ENCODE data around the gene ARHGEF26. TPM values are rescaled to one million over a fixed set of nuclear protein-coding genes. Genes with fewer than 3 reads are reported as not detected.
A peak's percentile ranks its signal among the peaks of the same experiment; 100 is the strongest.

ARHGEF26 gene
- total RNA-seq, 1 donor: 1.7 TPM

DNA sequence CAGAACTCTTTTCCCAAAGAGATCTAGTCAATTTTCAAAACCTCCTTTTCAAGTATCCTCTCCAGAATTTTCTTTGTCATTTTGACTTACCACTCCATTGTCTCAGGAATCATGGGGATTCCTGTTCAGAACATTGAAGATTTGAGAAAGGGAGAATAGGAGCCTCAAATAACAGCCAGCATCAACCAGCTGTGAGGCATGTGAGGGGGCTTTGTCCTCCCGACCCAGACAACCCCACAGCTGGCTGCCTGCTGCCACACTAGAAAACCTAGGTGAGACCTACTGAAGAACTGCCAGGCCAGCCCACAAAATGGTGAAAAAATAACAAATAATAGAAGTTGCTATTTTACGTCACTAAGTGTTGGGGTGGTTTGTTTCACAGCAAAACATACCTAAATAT is 5.9 kb upstream of the ARHGEF26 start:
- DNase-seq (ENCODE audit: low read depth): no peak
- no peak overlapping the region for H3K4me3 ChIP-seq (ENCODE audit: low read depth, low read length)
- TF ChIP-seq, protein P1, sequence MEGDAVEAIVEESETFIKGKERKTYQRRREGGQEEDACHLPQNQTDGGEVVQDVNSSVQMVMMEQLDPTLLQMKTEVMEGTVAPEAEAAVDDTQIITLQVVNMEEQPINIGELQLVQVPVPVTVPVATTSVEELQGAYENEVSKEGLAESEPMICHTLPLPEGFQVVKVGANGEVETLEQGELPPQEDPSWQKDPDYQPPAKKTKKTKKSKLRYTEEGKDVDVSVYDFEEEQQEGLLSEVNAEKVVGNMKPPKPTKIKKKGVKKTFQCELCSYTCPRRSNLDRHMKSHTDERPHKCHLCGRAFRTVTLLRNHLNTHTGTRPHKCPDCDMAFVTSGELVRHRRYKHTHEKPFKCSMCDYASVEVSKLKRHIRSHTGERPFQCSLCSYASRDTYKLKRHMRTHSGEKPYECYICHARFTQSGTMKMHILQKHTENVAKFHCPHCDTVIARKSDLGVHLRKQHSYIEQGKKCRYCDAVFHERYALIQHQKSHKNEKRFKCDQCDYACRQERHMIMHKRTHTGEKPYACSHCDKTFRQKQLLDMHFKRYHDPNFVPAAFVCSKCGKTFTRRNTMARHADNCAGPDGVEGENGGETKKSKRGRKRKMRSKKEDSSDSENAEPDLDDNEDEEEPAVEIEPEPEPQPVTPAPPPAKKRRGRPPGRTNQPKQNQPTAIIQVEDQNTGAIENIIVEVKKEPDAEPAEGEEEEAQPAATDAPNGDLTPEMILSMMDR (IDR thresholded peaks at IDR 0.05; ENCODE audit: insufficient read depth, low read depth, low read length): no peak

DNA sequence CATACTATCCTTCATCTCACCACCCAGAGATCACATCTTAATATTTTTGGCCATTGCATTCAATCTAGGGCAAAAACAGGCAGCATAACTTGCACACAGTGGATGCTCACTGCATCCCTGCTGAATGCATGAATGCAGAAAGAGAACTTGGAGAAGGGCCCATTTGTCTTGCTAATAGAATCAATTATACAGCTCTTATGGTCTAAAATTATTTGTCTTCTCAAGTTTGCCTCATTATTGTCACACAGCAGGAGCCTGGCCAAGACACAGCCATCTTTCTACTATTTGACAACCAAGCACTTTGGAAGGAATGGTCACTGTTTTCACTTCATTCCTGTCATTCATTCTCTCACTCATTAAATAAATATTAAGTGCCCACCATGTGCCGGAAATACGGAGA is 1.2 kb upstream of the ARHGEF26 start:
- DNase-seq (ENCODE audit: low read depth): no peak
- no peak overlapping the region for H3K4me3 ChIP-seq (ENCODE audit: low read depth, low read length)
- TF ChIP-seq, protein P1 (IDR thresholded peaks at IDR 0.05; ENCODE audit: insufficient read depth, low read depth, low read length): no peak

DNA sequence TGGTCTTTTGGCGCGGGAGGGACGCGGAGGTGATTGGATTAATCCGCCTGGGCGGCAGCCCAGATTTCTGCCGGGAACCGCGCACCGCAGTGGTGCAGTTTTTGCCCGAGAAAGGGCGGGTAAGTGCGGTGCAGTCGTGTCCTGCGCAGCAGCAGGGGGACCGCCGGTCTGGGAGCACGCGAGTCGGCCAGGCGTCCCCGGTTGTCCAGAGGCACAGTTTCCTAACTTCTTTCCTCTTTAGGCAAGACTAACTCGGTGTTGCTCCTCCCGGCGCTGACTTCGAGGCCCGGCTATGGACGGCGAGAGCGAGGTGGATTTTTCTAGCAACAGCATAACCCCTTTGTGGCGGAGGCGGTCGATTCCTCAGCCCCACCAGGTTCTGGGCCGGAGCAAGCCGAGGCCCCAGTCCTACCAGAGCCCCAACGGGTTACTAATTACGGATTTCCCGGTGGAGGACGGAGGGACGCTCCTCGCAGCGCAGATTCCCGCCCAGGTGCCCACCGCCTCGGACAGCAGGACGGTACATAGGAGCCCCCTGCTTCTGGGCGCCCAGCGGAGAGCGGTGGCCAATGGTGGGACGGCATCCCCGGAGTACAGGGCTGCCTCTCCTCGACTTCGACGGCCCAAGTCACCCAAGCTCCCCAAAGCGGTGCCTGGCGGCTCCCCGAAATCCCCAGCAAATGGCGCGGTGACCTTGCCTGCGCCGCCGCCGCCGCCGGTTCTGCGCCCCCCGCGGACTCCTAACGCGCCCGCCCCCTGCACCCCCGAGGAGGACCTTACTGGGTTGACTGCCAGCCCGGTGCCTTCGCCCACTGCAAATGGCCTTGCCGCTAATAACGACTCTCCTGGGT is 736 bp downstream of the ARHGEF26 start:
- peak; percentile 24 for DNase-seq (ENCODE audit: low read depth)
- TF ChIP-seq, protein P1 (IDR thresholded peaks at IDR 0.05; ENCODE audit: insufficient read depth, low read depth, low read length): no peak
- H3K4me3 ChIP-seq (ENCODE audit: low read depth, low read length): peak overlapping the region; percentile 74

DNA sequence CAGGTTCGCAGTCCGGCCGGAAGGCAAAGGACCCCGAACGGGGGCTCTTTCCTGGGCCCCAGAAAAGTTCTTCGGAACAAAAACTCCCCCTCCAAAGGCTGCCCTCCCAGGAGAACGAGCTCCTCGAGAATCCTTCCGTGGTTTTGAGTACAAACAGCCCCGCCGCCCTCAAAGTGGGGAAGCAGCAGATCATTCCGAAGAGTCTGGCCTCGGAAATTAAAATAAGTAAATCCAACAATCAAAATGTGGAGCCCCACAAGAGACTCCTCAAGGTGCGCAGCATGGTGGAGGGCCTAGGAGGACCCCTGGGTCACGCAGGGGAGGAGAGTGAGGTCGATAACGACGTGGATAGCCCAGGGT is 1.3 kb downstream of the ARHGEF26 start:
- peak overlapping the region; percentile 74 for H3K4me3 ChIP-seq (ENCODE audit: low read depth, low read length)
- DNase-seq (ENCODE audit: low read depth): no peak
- TF ChIP-seq, protein P1 (IDR thresholded peaks at IDR 0.05; ENCODE audit: insufficient read depth, low read depth, low read length): no peak

DNA sequence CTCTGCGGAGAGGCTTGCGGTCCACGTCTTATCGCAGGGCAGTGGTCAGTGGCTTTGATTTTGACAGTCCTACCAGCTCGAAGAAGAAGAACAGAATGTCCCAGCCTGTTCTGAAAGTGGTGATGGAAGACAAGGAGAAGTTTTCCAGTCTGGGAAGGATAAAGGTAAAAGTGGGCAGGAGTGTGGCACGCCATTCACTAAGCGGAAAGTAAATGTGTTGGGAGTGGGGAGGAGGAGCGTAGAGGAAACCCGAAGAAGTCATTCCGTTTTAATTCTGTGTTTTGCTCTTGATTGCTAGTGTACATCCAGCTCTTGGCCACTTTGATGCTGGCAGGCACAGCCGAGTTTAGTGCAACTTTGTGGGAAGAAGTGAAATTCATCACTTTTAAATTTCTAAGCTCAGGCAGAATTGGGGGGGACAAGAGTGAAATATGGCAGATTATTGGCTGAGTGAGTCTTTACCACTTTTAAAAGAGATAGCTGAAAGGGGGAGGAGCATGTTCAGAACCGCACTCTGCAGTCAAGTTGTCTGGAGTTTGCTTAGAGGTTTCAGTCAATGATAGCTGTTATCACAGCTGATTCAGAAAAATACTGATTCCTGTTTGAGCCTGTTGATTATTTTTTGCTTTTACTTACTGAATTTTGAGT is 1.8 kb downstream of the ARHGEF26 start:
- DNase-seq (ENCODE audit: low read depth): peak; percentile 19
- TF ChIP-seq, protein P1 (IDR thresholded peaks at IDR 0.05; ENCODE audit: insufficient read depth, low read depth, low read length): no peak

DNA sequence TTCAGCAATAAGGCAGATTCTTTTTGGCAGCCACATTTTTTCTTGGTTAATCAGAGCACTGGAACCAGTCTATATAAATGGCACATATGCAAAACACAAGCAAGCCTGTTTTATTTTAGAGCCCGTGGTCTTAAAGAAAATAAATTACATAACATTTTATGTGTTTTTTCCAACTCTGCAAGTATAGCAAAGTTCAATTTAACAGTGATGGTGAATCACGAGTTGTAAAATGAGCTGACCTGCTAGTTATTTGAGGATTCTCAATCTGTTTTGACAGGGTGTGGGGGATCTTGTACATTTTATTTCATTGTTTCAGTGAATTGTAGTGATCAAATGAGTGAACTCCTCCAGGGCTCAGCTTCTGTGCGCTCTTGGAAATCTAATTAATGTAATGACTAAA is 2.7 kb downstream of the ARHGEF26 start:
- DNase-seq (ENCODE audit: low read depth): peak; percentile 6
- TF ChIP-seq, protein P1 (IDR thresholded peaks at IDR 0.05; ENCODE audit: insufficient read depth, low read depth, low read length): no peak
- H3K4me3 ChIP-seq (ENCODE audit: low read depth, low read length): no peak overlapping the region

More for the DNA sequence above, 1.8 kb downstream of the ARHGEF26 start:
- peak overlapping the region; percentile 74 for H3K4me3 ChIP-seq (ENCODE audit: low read depth, low read length)
